OCI-LY3 (cell line): ENCODE measurements around the gene NELL1.

Experiments used
- CTCF ChIP-seq: fragments of 200-600, 300-600 bp; sonication (generic); IDR thresholded peaks from 2 replicates; pipeline ENCODE4 v1.5.1; 2014; ENCODE audit warnings: antibody characterized with exemption, low read length, low read depth
- EZH2phosphoT487 ChIP-seq: fragments of 200-600 bp; shearing (Covaris generic); IDR thresholded peaks from 2 replicates; pipeline ENCODE4 v1.6.1; 2018; ENCODE audit warnings: antibody characterized with exemption, mixed run types, low read depth

- TF ChIP-seq CTCF (no peak), EZH2phosphoT487 (no peak)
Observed at GRCh38 chr11:21546703-21547102, 877.3 kb downstream of the NELL1 start.
